Omental fat pad (tissue), 4 donors: Measurements from ENCODE around the gene TRABD2B. TPM values are rescaled to one million over a fixed set of nuclear protein-coding genes. Genes with fewer than 3 reads are reported as not detected.

Source experiments
- ATAC-seq: fragments of 150-250 bp; one replicate; pipeline ENCODE4 v1.9.1; 2016; ENCODE audit warnings: mild to moderate bottlenecking, moderate library complexity; ENCODE audit not compliant: low FRiP score
- DNase-seq: peaks from one replicate; pipeline ENCODE4 v3.0.0-alpha.2; 2019; ENCODE audit warnings: low spot score
- CTCF ChIP-seq, 3 donors: fragments of 450-650 bp; IDR thresholded peaks; one replicate each; pipeline ENCODE4 v1.5.1; 2016 to 2017; ENCODE audit warnings: antibody characterized with exemption in 3 of 3, mild to moderate bottlenecking in 3 of 3, moderate library complexity in 2 of 3
- total RNA-seq, 4 donors: library from RNA; depleted of rRNA; stranded (reverse); fragments of >200 nt; gene quantifications; one replicate each; pipeline ENCODE4 v1.1.0, GENCODE V29; 2016

Gene TRABD2B
- total RNA-seq, 4 donors from 2014 or later: 0.82 to 3.0 (median 1.8) TPM

DNA sequence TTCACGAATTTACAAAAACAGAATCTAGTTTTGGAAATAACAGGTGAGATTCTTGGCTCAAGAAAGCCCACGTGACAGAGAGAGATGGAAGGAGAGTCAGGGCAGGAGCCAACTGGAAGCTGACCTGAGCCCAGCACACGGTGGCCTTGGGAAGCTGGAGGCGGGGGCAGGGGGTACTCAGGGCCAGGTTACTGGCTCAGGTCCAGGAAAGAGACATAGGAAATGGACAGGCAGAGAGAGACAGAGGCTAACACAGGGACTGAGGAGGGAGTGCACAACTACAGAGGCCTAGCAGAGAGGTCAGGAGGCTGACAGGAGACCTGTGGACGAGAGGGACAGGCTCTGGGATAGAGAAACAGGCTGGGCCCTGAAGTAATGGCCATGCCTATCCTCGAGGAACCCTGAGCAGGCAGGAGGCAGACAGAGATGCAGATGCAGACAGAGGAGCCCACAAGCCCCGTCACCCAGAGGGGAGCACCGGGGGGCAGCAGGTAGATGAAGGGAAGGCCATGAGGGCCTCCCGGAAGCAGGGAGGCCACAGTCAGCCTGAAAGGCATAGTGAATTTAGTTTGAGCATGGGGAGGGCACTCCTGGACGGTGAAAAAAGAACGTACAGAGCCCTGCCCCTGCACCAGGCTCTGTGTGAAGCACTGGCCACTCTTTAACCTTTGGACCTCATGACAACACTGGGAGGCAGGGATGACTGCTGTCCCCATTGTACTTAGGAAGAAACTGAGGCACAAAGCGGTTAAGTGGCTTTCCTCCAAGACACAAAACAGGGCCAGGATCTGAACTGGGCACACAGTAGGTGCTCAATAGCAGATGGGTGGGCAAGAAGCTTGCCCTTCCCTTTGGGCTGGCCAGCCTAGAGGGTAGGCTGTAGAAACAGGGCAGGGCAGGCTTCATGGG, 230.1 kb downstream of the TRABD2B start:
- DNase-seq: no peak
- no peak for ATAC-seq
- TF ChIP-seq CTCF (IDR thresholded peaks at IDR 0.05): no peak

DNA sequence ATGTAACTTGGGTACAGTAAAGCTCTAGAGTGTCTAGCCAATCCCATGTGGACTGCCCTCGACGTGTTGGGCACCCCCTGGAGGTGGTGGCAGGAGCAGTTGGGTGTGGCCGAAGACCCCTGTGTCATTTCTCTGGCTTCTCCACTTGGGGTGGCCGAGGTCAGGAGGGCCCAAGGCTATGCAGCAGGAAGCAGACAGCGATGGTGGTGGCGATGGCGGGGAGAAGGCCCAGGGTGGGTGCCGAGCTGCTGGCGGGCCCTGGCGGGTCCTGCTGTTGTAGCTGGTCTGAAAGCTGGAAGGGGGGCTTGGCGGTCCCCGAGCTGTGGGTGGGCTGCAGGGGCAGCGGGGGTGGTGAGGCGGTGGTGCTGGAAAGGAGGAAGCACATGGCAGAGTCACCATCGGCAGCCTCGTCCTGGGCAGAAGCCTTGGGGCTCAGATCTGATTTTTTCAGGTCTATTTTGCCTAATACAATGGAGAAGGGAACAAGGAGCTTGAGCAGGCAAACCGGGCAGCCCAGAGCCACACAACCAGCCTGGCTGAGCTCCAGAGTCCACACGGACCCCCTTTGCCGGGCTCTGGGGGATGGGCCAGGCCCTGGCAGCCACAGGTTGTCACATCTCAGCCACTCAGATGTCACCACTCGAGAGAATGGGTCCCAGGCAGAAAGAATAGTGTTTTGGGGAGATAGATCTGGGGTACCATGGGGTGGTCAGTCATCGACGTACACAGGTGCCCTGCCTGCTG, 231.3 kb downstream of the TRABD2B start:
- ATAC-seq (no peak), DNase-seq (no peak)
- no peak for TF ChIP-seq CTCF (IDR thresholded peaks at IDR 0.05)

- DNase-seq: no peak
- ATAC-seq: no peak
- TF ChIP-seq CTCF (IDR thresholded peaks at IDR 0.05): no peak
Observed at GRCh38 chr1:47765236-47765635, 231.9 kb downstream of the TRABD2B start.

DNA sequence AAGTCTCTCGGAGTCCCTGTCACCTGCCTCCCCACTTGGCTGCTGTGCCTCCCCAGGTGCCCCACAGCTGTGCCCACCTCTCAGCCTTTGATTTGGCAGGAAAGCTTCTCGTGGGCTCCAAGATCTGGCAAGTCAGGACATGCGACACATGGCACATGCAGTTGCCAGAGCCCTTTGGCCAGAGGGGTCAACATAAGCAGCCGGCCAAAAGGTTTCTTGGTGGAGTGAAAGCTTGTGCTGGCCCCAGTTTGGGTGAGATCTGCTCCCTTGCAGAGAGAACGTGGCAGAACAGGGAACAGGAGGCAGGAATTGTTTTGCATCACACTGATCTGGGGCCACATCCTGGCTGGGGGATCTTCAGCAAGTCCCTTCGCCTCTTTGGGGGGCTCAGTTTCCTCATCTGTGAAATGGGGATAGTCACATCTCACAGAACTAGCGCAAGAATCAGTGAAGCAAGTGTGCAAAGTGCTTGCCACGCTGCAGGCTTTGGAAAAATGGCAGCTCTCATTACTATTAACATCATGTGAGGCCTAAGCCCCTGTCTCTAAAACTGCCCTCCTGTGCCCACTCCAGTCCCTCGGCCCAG, 232.6 kb downstream of the TRABD2B start:
- no peak for ATAC-seq

DNA sequence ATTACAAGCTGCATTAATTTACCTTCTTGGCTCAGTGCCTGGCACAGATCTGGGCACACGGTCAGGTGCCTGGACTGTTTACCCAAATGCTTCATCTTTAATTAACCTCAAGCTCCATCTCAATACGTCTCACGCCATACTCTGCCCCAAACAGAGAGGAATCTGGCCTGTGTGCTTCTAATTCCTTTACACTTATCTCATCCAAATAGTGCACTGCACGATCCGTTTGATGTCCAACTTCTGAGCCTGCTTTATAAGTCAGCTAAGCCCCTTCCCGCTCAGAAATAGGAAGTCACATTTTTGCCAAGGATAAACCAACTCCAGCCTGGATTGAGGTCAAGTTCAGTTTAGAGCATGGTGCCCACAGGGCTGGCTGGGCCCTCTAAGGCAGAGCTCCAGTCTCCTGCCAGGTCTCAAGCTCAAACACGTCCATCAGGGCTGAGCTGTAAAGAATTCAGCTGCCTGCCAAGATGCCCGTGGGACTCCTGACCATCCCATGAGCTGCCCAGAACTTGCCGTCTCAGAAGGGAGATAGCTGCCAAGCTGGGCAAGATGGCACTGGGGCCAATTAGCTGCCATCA, 233.5 kb downstream of the TRABD2B start:
- no peak for DNase-seq
- ATAC-seq: no peak
- no peak for TF ChIP-seq CTCF (IDR thresholded peaks at IDR 0.05)

More for the DNA sequence above, 232.6 kb downstream of the TRABD2B start:
- DNase-seq: no peak
- no peak for TF ChIP-seq CTCF (IDR thresholded peaks at IDR 0.05)

GRCh38 chr1:47761974-47762373, 235.2 kb downstream of the TRABD2B start:
- DNase-seq: no peak
- TF ChIP-seq CTCF (IDR thresholded peaks at IDR 0.05): no peak
- no peak for ATAC-seq
